HepG2 (cell line): ENCODE data around the gene SPRYD3.

Experiments used
- ARID5B ChIP-seq: IDR thresholded peaks from 2 replicates; pipeline ENCODE4 v1.4.0; 2020; ENCODE audit warnings: mild to moderate bottlenecking, missing genetic modification reagents
- SUZ12 ChIP-seq: fragments of 150-350 bp; IDR thresholded peaks from 2 replicates; pipeline ENCODE4 v1.6.1; 2014; ENCODE audit warnings: low read depth, low read length
- TF ChIP-seq, protein P1 (sequence below), 2 experiments: IDR thresholded peaks; 2 replicates each; pipeline ENCODE4 v1.6.1; 2011 to 2012; ENCODE audit warnings: low read length in 2 of 2, borderline replicate concordance in 1 of 2, low read depth in 1 of 2, mild to moderate bottlenecking in 1 of 2, moderate library complexity in 1 of 2

- TF ChIP-seq ARID5B (CRISPR knock-in tag): no peak
- TF ChIP-seq, protein P1, sequence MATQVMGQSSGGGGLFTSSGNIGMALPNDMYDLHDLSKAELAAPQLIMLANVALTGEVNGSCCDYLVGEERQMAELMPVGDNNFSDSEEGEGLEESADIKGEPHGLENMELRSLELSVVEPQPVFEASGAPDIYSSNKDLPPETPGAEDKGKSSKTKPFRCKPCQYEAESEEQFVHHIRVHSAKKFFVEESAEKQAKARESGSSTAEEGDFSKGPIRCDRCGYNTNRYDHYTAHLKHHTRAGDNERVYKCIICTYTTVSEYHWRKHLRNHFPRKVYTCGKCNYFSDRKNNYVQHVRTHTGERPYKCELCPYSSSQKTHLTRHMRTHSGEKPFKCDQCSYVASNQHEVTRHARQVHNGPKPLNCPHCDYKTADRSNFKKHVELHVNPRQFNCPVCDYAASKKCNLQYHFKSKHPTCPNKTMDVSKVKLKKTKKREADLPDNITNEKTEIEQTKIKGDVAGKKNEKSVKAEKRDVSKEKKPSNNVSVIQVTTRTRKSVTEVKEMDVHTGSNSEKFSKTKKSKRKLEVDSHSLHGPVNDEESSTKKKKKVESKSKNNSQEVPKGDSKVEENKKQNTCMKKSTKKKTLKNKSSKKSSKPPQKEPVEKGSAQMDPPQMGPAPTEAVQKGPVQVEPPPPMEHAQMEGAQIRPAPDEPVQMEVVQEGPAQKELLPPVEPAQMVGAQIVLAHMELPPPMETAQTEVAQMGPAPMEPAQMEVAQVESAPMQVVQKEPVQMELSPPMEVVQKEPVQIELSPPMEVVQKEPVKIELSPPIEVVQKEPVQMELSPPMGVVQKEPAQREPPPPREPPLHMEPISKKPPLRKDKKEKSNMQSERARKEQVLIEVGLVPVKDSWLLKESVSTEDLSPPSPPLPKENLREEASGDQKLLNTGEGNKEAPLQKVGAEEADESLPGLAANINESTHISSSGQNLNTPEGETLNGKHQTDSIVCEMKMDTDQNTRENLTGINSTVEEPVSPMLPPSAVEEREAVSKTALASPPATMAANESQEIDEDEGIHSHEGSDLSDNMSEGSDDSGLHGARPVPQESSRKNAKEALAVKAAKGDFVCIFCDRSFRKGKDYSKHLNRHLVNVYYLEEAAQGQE (IDR thresholded peaks at IDR 0.05; ENCODE audit: borderline replicate concordance in 1 of 2, low read depth in 1 of 2, low read length in 2 of 2): no peak
- TF ChIP-seq SUZ12: no peak
These were observed 21.2 kb downstream of the SPRYD3 start for GRCh38 chr12:53057816-53058500.
